ENCODE data around the gene PAQR3.

DNA sequence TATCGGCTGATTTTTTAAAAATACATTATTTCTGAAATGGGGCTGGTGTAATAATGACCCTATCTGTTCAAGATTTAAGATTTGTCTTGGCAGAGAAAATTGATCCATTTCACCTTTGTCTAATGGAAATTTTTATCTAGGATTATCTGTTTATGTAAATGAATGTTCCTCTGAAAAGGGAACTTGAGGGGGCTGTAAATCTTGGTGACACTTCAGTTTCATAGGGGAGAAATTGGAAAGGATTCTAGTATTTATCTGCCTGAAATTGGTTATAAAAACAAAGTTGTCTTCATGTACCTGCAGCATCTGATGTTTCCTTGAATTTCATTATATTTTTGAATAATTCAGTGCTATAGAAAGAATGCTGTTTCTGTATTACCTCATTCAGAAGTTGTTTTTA is 48.4 kb upstream of the PAQR3 start:
- TF ChIP-seq, protein P1, sequence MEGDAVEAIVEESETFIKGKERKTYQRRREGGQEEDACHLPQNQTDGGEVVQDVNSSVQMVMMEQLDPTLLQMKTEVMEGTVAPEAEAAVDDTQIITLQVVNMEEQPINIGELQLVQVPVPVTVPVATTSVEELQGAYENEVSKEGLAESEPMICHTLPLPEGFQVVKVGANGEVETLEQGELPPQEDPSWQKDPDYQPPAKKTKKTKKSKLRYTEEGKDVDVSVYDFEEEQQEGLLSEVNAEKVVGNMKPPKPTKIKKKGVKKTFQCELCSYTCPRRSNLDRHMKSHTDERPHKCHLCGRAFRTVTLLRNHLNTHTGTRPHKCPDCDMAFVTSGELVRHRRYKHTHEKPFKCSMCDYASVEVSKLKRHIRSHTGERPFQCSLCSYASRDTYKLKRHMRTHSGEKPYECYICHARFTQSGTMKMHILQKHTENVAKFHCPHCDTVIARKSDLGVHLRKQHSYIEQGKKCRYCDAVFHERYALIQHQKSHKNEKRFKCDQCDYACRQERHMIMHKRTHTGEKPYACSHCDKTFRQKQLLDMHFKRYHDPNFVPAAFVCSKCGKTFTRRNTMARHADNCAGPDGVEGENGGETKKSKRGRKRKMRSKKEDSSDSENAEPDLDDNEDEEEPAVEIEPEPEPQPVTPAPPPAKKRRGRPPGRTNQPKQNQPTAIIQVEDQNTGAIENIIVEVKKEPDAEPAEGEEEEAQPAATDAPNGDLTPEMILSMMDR (IDR thresholded peaks at IDR 0.05; ENCODE audit: low read length) = no peak
- TF ChIP-seq EZH2 (optimal IDR thresholded peaks at IDR 0.05; ENCODE audit: low read depth, low read length) = no peak

Data from MM.1S (cell line).